HL-60 (cell line): ENCODE data around the gene NFASC.

Source experiments
- DNase-seq, 2 experiments: peaks; one replicate each; pipeline ENCODE4 v3.0.0-alpha.2; 2010 to 2020; ENCODE audit warnings: low read depth in 1 of 2, low spot score in 1 of 2
- H3K27ac ChIP-seq: fragments of 250-450 bp; sonication (Bioruptor Pico); replicated peaks from 2 replicates; pipeline ENCODE4 v1.5.1; 2020; ENCODE audit warnings: mild to moderate bottlenecking, moderate library complexity
- H3K27me3 ChIP-seq: fragments of 250-450 bp; sonication (Bioruptor Pico); 2 replicates; pipeline ENCODE4 v1.5.1; 2021; ENCODE audit warnings: mild to moderate bottlenecking, moderate library complexity; ENCODE audit not compliant: insufficient read depth, poor library complexity, severe bottlenecking
- H3K4me3 ChIP-seq: replicated peaks from 2 replicates; pipeline ENCODE4 v1.5.1; 2011; ENCODE audit warnings: mild to moderate bottlenecking, control low read depth, low read length; ENCODE audit not compliant: insufficient read depth
- CTCF ChIP-seq: IDR thresholded peaks from one replicate; pipeline ENCODE4 v1.5.1; 2011; ENCODE audit warnings: low read length, control low read depth, inconsistent platforms; ENCODE audit not compliant: insufficient read depth
- GABPA ChIP-seq: IDR thresholded peaks from 2 replicates; pipeline ENCODE4 v1.6.1; 2012; ENCODE audit warnings: low read depth
- POLR2AphosphoS5 ChIP-seq: IDR thresholded peaks from 2 replicates; pipeline ENCODE4 v1.6.1; 2012; ENCODE audit warnings: low read depth
- REST ChIP-seq: IDR thresholded peaks from 2 replicates; pipeline ENCODE4 v1.6.1; 2012; ENCODE audit warnings: low read depth; ENCODE audit not compliant: insufficient replicate concordance
- SPI1 ChIP-seq: IDR thresholded peaks from 2 replicates; pipeline ENCODE4 v1.6.1; 2012; ENCODE audit warnings: low read depth, mild to moderate bottlenecking, borderline replicate concordance

Gene NFASC

DNA sequence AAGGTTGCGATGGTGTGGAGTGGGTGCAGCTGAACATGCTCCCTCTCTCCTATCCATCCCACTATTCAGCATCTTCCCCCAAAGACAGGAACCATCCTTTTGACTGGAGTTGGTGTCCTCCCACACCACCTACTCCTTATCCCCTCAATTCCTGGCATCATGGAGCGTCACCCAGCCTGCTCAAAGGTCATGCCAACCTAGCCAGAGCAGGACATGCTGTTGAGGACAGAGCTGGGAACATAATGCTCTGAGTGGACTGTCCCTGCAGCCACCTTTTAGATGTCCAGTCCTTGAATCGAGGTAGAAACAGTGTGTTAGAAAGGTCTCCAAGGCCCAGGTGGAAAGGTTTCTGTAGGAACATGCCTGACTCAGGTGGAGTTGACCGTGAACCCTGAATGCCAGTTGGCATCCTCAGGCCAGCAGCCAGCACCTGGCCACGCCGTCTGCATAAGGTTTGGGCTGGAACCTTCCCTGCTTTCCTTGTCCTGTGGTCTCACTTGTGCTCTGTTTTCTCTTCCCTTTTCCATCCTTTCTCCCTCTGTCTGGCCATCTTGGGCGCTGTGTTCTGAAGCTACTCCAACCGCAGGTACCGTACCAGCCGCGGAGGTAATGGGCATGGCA is 120.2 kb downstream of the NFASC start:
- TF ChIP-seq CTCF (no peak), REST (no peak), GABPA (no peak), SPI1 (no peak), POLR2AphosphoS5 (no peak)
- Histone ChIP-seq H3K27me3 (no peaks in the 10 kb centered on the region), H3K4me3 (no peak overlapping the region), H3K27ac (peak overlapping the region; percentile 84; the same call in 1 of the 2 replicates)
- DNase-seq, result no peak

DNA sequence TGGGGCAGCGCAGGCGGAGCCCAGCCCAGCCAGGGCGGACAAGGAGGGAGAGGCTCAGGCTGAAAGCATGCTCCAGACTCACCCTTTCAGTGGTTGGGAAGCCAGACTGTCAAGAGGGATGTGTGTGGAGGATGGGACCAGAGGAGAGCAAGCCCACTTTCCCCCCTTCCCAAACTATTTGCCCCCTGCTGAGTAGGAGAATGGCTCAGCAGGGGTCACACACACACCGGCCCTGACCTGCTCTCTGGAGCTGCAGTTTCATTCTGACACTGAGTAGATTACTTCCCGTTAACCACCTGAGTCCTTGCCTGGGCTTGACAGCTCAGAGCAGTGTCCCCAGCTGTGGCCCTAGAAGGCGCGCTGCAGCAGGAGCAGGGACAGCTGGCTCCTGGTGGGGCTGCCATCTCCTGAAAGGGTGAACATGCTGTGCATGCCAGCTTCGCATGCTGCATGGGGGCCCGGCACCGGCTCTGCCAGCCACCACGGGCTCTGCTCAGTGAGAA is 120.7 kb downstream of the NFASC start:
- no peaks in the 10 kb centered on the region for H3K27me3 ChIP-seq
- DNase-seq, result peak in 1 of 2 experiments; percentile 36
- H3K27ac ChIP-seq, result peak overlapping the region; percentile 84
- TF ChIP-seq SPI1 (no peak), GABPA (no peak), POLR2AphosphoS5 (no peak), REST (no peak), CTCF (no peak)
- H3K4me3 ChIP-seq, result no peak overlapping the region

GRCh38 chr1:204992201-204992997 is 121.7 kb downstream of the NFASC start:
- peak; percentile 77 to 93 for DNase-seq
- no peak overlapping the region for H3K4me3 ChIP-seq
- H3K27me3 ChIP-seq, result no peaks in the 10 kb centered on the region
- H3K27ac ChIP-seq, result peak overlapping the region; percentile 84
- peak; percentile 62; the same call in 1 of the 2 replicates for TF ChIP-seq POLR2AphosphoS5
- TF ChIP-seq GABPA, result peak; percentile 53
- TF ChIP-seq SPI1, result peak; percentile 41; the same call in 1 of the 2 replicates
- TF ChIP-seq CTCF, result no peak
